ENCODE results near the gene TBC1D14.

Gene TBC1D14

GRCh38 chr4:6929812-6930464 is 20.3 kb downstream of the TBC1D14 start:
- peak; percentile 28 for DNase-seq (ENCODE audit: low spot score)

- DNase-seq (ENCODE audit: low spot score) = no peak
These were observed 22.8 kb downstream of the TBC1D14 start for GRCh38 chr4:6932475-6932874.

DNA sequence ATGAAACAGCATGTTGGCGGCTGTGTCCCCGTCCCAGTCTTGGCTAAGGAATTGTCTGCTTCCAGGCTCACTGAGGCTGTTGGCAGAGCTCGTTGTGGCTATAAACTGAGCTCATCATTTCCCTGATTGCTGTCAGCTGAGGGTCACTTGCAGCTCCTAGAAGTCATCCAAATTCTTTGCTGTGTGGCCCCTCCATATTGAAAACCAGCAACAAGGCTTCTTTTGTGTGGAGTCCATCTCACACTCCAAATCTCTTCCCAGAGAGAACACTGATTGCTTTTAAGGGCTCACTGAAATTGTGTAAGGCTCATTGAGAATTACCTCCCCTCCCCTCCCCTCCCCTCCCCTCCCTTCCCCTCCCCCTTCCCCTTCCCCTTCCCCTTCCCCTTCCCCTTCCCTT is 23.3 kb downstream of the TBC1D14 start:
- no peak for DNase-seq (ENCODE audit: low spot score)

GRCh38 chr4:6933691-6934430 is 24.2 kb downstream of the TBC1D14 start:
- no peak for DNase-seq (ENCODE audit: low spot score)

DNA sequence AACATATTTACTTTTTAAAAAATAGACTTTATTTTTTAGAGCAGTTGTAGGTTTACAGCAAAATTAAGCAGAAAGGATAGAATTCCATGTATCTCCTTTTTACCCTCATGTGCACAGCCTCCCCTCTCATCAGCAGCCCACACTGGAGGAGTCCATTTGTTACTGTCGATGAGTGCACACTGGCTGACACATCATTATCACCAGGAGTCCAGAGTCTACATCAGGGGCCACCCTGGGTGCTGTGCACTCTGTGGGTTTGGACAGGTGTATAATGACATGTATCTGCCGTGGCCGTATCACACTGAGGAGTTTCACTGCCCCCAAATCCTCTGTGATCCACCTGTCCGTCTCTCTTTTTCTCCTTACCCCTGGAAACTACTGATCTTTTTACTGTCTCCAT is 26.3 kb downstream of the TBC1D14 start:
- no peak for DNase-seq (ENCODE audit: low spot score)

GRCh38 chr4:6937201-6937600 is 27.6 kb downstream of the TBC1D14 start:
- DNase-seq (ENCODE audit: low spot score) = no peak

DNA sequence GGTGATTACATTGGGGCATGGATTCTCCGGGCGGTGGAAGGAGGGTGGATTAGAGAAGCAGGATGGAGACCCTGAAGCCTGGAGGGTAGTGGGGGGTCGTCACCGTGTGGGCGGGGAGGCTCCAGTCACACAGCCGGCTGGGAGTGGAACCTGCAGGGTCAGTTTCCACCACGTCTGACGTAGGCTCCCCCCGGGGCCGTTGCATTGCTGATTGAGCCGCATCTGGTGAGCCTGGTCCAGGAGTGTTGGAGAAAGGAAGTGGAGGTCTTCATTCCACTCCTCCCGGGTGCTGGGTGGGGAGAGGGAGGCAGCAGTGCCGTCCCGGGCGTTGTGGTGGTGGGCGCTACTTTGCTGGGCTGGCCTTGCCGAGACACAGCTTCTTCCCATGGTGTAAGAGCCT is 28.1 kb downstream of the TBC1D14 start:
- no peak for DNase-seq (ENCODE audit: low spot score)

DNA sequence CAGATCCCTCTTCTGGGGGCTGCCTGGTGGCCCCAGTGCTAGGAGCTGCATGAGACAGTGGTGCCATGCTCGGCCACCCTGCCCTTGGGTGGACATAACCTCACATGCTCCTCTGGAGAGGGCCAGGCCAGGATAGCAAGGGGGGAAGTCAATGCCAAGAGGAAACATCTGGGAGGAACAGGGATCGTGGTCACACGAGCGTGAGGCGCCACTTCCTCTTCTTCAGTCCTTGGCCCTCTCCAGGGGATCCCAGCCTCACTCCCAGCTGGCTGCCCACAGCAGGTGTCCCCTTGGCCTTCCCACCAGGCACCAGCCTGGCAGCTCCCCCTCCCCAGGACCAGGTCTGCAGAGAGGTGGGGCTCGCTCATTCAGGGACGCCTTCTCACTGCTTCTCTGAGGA is 28.6 kb downstream of the TBC1D14 start:
- no peak for DNase-seq (ENCODE audit: low spot score)

DNA sequence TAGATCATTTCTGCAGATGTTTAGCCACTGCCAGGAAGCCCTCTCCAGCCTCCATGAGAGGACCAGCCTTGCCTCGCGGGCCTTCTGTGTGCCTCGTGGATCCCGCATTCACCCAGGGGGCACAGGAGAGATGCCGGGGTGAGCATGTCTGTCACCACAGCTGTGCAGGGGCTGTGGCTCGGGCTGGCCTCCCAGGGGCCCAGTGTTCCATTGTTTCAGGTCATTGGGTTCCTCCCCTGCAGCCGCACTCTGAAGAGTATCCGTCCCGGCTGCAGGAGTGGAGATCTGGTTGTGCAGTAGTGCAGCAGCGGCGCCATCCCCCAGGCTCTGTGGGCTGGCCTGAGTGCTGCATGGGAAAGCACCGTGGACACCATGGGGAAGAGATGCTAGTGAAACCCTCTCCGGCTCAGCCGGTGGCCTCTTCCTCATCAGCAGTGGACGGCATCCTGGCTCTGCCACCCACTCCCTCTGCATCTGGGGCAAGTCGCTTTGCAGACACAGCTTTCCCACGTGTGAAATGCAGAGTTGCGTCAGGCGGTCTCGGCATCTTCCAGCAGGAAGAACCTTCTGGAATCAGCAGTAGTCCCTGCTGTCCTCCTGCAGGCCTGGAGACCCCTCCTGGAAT is 29.1 kb downstream of the TBC1D14 start:
- no peak for DNase-seq (ENCODE audit: low spot score)

DNA sequence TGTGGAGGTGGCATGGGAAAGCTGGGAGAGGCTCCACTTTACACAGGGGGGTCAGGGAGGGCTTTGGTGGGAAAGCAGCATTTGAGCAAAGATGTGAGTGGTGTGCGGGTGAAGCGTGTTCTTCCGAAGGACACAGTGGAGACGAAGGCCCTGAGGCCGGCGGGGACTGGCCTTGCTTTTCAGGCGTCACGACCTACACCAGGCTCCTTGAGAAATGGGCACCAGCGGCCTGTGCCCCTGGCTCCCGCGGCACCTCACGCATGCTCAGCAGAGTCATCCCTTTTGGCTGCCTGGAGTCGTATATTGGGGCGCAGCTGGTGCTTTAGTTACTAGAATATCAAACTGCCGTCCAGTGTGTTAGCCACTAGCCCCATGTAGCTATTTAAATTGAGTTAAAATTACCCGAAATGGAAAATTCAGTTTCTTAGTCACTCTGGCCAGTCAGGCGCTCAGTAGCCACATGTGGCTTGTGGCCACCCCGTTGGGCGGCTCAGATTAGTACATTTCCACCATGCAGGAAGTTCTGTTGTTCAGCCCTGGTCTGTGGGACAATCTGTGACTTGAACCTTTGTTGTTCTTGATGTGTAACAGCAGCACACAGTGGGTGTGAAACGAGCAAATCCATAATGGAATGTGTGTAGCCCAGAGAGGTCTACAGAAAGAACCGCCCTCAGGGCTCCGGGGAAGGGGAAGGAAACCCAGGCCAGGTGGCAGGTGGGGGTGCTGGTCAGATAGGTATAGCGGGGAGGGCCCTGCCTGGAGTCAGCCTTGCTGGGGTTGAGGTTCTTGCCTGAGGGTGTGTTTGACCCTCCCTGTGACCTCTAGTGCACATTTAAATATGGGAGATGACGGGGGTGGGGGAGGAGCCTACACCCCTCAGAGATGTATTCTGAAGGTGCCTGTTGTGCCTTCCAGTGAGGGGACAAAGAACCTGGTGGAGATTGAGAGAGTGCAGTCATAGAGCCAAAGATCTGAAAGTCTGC is 30.4 kb downstream of the TBC1D14 start:
- DNase-seq (ENCODE audit: low spot score) = no peak

DNA sequence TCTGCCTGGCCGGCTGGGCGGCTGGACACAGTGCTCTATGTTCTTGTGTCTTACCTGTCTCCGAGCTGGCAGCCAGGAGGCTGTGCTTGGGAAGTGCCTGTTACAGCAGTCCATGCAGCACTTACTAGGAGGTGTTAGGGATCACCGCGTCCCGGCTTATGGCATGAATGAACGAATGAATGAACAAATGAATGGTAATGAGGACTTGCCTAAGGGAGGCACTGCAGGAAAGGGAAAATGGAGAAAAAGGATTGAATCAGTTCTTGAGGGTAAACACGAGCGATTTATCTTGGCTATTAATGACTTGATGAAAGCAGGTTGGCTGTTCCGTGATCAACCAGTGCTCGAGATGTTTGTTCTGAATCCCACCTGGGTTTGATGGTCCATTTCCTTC is 31.1 kb downstream of the TBC1D14 start:
- DNase-seq (ENCODE audit: low spot score) = no peak

- DNase-seq (ENCODE audit: low spot score) = no peak
These were observed 32.2 kb downstream of the TBC1D14 start for GRCh38 chr4:6941796-6942195.

DNA sequence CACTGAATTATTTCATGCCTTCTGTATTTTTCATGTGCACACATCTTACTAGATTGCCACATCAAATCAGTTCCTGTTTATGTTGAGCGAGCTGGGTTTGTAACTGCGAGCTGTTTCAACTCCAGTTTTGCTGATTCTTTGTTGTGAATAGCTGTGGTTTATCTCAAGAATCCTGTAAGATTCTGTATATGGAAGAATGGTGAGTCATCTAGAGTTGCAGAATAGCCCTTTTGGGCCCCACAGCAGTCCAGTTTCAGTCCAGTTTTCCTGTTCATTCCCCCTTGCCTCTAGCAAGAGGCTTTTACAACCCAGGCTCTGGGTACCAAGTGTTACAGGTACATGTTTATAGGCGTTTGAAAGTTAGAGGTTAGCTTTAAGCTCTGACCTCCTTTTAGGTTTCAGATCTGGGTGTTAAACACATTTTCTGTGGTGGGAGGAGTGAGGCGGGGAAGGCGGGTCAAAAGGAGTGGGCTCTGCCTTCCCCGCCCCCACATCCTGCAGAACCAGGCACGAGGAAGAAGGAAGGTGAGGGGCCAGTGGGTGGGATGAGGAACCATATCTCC is 32.7 kb downstream of the TBC1D14 start:
- DNase-seq (ENCODE audit: low spot score) = peak; percentile 92

GRCh38 chr4:6943012-6943884 is 33.6 kb downstream of the TBC1D14 start:
- DNase-seq (ENCODE audit: low spot score) = no peak

DNA sequence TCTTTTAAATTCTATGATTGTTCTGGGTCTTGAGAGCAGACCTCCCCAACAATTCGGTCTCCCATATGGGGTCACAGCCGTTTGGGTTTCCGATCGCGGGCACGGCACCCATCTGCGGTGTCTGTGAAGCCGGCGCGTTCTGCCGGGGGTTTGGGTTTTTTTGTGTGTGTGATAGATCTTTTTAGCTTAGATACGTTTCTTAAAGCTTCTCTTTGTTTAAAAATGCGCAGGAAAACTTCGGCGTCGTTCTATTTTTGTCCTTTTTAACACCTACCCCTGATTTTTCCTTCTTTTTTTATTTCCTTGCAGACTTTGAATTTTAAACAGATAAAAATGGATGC is 34.2 kb downstream of the TBC1D14 start:
- no peak for DNase-seq (ENCODE audit: low spot score)

GRCh38 chr4:6944301-6945051 is 34.9 kb downstream of the TBC1D14 start:
- DNase-seq (ENCODE audit: low spot score) = no peak

GRCh38 chr4:6945052-6945409 is 35.4 kb downstream of the TBC1D14 start:
- no peak for DNase-seq (ENCODE audit: low spot score)

DNA sequence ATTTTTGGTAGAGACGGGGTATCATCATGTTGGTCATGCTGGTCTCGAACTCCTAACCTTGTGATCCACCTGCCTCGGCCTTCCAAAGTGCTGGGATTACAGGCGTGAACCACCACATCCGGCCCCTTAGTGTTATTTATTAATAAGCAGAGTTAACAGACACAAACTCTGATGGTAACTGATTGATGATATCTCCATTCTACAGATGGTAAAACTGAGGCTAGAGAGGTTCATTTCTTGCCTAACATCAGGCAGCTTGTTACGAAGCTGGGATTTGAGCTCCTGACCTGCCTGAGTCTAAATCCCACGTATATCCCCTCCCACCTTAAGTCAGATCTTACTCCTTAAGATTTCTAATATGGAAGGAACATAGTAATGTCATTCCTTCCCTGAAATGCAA is 36.9 kb downstream of the TBC1D14 start:
- DNase-seq (ENCODE audit: low spot score) = no peak

DNA sequence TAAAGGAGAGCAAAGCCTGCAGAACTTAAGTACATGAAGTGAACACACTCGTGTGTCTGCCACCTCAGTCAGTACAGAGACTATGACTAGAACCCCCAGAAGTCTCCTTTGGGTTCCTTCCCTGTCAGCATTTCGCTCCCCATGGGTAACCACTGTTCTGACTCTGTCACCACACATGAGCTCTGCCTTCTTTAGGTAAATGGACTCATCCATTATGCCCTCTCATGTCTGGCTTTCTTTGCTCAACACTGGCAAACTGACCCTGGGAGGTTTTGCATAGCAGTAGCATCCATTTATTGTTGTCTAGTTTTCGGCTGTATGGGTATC is 38.5 kb downstream of the TBC1D14 start:
- no peak for DNase-seq (ENCODE audit: low spot score)

GRCh38 chr4:6951880-6952381 is 42.3 kb downstream of the TBC1D14 start:
- no peak for DNase-seq (ENCODE audit: low spot score)

Data from GM03348 (cell line).